DMS53 treated with DMSO at 0.1 percent for 48 hours (cell line): ENCODE data around the gene ZNF846.
"Not testable (repeated sequence)": the region's sequence is repeated elsewhere in the genome, so short reads cannot be mapped to it uniquely, and the experiment has no call there.

Experiments used
- DNase-seq: peaks from one replicate; lab custom pipeline; 2025; ENCODE audit not compliant: unreplicated experiment; lab: John Stamatoyannopoulos, UW

The ZNF846 gene

DNA sequence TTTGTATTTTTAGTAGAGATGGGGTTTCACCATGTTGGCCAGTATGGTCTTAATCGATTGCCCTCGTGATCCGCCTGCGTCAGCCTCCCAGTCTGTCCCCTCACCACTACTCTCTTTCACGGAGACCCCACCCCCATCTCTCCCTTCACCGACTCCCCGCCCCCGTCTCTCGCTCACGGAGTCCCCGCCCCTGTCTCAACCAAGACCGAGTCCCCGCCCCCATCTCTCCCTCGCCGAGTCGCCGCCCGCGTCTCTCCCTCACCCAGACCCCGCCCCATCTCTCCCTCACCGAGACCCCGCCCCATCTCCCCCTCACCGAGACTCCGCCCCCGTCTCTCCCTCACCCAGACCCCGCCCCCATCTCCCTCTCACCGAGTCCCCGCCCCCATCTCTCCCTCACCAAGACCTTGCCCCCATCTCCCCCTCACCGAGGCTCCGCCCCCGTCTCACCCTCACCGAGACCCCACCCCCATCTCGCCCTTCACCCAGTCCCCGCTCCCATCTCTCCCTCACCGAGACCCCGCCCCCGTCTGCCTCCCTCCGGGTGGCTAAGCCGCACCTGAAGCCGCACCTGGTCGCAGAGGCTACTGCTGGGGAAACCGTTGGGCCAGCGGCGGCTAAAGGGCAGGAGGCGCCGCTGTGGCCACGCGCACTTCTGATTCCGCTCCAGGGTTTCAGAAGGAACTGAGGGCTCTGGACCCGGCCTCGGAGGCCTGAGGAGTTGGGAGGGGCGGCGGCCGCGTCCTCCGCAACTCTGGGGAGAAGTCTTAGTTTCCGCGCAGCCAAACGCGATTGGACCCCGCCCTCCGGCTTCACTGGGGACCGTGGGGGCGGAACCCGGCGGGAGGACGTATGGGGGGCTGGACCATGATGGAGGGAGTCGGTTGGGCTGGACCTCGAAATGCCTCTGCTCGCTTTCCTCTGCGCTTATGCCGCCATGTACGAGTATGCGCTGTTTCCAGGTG lies 17.1 kb upstream of the ZNF846 start:
- peak; percentile 88 for DNase-seq

DNA sequence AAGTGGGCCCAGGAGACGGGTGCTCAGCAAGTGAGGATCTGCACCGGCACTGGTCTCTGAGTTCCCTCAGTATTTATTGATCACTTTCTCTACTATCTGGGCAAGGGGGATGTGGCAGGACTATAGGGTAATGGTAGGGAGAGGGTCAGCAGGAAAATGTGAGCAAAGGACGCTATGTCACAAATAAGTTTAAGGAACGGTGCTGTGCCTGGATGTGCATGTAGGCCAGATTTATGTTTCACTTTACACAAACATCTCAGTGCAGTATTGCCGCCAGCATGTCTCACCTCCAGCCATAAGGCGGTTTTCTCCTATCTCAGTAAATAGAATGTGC lies 15.6 kb upstream of the ZNF846 start:
- not testable (repeated sequence) for DNase-seq

DNA sequence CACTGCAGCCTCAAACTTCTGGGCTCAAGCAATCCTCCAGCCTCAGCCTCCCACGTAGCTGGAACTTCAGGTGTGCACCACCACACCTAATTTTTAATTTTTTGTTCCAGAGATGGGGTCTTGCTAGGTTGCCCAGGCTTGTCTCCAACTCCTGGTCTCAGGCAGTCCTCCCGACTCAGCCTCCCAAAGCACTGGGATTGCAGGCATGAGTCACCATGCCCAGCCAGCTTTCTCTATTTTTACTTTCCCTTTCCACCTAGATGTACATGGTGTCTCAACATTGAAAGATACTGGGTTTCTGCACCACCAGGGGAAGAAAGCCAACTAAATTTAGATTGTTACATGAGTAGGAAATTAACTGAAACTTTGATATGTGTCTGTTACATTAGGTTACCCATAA lies 13.8 kb upstream of the ZNF846 start:
- no peak for DNase-seq

DNA sequence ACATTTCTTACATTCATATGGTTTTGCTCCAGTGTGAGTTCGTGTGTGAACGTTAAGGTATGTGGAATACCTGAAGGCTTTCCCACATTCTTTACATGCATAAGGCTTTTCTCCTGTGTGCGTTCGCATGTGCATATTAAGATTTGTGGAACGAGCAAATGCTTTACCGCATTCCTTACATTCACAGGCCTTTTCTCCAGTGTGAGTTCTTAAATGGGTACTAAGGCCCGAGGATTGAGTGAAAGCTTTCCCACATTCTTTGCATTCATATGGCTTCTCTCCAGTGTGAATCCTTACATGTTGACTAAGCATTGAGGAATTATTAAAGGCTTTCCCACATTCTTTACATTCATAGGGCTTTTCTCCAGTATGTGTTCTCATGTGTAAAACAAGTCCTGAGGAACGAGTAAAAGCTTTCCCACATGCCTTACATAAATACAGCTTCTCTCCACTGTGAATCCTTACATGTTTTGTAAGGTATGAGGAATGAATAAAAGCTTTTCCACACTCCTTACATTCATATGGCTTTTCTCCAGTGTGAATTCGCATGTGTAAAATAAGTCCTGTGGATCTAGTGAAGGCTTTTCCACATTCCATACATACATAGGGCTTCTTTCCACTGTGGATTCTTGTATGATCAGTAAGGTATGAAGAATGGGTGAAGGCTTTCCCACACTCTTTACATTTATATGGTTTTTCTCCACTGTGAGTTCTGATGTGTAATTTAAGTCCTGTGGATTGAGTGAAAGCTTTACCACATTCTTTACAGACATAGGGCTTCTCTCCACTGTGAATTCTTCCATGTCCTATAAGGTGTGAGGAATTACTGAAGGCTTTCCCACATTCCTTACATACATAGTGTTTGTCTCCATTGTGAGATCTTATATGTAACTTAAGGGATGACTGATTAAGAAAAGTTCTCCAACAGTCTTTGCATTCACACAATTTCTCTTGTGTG lies 10.7 kb downstream of the ZNF846 start:
- DNase-seq: no peak

DNA sequence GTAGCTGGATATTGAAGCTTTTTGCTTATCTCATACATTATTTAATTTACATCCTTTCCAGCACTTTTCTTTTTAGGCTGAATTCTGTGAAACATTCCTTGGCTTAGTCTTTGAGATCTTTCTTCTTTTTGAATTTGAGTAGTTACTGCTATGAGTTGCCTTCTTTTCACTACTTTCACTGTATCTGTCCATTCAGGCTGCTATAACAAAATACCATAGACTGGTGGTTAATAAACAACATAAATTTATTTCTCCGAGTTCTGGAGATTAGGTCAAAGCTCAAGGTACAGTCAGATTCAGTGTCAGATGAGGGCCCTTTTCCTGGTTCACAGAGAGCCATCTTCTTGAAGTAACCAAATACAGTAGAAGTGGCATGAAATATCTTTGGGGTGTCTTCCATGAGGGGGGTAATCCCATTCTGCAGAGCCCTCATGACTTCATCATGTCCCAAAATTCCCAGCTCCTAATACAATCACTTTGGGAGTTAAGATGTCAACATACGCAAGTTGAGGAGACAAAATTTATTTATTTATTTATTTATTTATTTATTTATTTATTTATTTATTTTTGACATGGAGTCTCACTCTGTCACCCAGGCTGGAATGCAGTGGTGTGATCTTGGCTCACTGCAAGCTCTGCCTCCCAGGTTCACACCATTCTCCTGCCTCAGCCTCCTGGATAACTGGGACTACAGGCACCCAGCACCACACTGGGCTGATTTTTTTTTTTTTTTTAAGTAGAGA lies 15.7 kb downstream of the ZNF846 start:
- DNase-seq: no peak

DNA sequence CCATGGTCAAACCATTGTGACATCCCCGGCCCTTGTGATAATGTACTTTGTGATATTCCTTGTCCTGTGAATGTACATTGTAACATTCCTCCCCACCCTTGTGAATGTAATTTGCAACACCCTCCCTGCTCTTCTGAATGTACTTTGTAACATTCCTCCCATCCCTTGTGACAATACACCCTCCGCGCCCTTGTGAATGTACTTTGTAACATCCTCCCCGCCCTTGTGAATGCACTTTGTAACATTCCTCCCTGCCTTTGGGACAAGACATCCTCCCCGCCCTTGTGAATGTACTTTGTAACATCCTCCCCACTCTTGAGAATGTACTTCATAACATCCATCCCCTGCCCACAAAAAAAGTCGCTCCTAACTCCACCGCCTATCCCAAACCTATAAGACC lies 17.1 kb downstream of the ZNF846 start:
- no peak for DNase-seq

DNA sequence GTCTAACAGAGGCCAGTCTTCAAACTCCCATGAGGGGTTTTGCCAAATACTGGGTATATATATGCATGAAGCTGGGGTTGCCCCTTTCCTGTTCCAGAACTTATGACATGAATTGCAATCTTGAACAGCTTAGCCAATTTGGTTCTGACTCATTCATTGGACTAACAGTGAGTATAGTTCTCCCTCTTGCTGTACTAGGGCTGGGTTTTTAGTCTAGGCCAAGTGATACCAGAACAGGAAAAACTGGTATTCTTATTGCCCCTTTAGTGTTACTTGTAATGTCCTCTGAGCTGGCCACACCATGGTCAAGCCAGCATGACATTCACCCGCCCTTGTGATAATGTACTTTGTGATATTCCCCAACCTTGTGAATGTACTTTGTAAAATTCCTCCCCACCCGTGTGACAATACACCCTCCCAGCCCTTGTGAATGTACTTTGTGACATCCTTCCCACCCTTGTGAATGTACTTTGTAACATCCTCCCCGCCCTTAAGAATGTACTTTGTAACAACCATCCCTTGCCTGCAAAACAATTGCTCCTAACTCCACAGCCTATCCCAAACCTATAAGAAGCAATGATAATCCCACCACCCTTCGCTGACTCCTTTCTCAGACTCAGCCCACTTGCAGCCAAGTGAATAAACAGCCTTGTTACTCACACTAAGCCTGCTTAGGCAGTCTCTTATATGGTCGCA lies 26.9 kb downstream of the ZNF846 start:
- DNase-seq: no peak

DNA sequence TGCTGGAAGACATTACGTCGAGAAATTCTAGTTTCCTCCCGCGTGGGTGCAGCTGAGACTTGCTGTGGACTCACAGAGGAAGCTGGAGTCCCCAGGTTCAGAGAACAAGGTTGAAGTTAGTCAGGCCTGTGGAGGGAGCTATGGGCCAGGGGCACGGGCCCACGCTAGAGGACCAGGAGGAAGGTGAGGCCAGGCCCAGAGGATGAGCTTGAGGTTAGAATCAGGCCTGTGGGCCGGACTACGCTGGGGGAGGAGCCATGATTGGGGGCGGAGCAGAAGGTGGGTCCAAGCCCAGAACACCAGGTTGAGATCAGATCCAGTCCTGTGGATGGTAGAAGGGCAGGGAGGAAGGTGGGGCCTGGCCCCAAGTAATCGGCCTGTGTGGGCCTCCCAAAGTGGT lies 32.6 kb downstream of the ZNF846 start:
- DNase-seq: no peak

DNA sequence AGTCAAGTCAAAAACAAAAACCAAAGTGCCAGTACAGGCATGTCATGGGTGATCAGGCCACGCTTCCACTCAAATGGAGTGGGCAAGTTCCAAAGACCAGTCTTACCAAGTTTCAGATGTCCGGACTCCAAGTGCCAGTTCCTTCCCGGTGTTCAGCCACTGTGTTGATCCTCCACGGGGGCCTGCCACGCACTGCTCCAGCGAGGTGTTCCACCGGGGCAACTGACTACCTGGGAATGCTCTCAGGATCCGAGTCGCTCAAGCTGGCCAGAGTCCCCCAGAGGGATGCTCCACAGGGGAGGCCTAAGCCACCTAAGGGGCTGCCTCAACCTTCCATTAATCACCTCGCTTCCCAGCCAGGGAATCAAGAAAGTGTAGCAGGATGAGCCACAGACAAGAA lies 38.5 kb downstream of the ZNF846 start:
- not testable (repeated sequence) for DNase-seq

DNA sequence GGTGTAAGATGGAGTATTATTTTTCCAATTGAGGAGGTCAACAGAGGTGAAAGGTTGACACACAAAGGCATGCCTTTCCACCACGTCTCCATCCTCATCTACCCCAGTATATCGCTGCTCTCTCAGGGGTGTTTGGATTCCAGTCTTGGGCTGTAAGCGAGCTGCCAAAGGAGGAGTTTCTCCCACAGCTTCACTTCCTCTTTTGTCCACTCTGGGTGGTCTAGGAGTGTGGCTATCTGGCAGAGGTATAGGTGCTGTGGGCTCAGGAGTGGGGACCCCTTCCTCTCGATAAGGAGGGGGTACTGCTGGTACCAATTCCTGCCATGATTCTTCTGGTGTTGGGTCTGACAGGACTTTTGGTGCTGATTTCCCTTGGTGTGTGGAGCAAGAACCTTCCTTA lies 39.4 kb downstream of the ZNF846 start:
- no peak for DNase-seq

DNA sequence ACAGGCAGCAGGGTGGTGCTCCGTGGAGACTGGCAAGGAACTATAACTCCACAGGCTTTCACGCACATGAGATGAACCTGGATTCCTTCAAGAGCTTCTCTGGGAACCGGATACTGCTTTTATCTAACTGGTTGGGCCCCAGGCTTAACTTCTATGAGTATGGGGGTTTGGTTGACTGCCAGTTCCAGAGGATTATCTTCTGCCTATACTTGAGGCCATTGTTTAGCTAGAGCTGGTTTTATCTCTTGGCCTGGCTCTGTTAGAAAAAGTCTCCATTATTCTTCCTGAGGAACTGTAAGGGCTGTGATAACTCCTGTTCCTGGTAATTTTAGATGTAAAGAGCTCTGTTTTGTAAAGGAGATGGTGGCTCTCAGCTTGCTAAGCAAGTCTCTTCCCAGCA lies 40.9 kb downstream of the ZNF846 start:
- DNase-seq: no peak

DNA sequence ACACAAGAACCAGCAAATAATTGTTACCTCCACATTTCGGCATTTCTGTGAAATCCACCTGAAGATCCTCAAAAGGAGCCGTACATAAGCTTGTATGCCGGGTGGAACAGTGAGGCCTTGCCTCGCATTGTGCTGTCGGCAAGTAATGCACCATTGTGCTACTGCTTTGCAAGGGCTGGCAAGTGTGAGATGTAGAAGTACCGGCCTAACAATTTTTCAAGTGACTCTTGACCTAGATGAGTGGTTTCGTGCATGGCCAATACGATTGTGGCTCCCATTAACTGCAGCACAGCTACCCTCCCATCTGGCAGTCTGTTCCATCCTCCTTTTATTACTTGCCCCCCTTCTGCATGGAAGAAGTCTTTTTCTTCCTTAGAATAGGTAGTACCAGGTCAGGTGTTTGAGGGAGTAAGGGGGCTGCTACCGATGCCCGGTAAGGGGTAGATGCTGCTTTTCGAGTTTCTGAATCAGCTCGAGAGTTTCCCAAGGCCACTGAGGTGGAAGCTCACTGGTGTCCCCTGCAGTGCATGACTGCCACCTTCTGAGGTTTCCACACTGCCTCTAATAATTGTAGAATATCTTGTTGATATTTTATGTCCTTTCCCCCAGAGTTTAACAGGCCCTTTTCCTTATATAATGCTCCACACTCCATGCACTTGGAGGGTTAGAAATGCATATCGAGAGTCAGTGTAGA lies 42.9 kb downstream of the ZNF846 start:
- not testable (repeated sequence) for DNase-seq

DNA sequence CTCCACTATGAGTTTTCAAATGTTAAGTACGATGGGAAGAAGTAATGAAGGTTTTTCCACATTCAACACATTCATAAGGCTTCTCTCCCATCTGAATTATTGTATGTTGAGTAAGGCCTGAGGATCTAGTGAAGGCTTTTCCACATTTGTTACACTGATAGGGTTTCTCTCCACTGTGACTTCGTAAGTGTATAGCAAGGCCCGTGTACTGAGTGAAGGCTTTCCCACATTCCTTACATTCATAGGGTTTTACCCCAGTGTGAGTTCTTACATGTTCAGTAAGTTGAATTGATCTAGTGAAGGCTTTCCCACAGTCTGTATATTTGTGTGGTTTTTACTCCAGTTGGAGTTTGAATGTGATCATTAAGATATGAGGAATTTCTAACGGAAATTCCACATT lies 44.4 kb downstream of the ZNF846 start:
- no peak for DNase-seq

DNA sequence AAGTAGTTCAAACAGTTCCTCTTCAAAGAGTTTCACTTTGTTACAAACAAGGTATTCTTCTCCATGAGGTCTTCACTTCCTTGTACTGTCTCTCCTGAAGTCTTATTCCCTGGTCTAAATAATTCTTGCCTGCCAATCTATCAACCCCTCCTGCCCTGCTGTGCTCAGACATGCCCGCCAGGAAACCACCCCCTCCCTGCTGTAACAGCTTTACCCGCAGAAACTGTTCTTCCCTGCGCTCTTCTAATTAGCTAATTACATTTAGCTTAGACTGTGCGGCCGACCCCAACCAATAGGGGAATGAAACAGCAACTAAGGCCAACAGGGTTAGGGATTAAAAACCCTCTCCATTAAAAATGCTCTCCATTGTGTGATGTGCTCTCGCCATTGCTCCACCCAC lies 46.7 kb downstream of the ZNF846 start:
- DNase-seq: no peak

DNA sequence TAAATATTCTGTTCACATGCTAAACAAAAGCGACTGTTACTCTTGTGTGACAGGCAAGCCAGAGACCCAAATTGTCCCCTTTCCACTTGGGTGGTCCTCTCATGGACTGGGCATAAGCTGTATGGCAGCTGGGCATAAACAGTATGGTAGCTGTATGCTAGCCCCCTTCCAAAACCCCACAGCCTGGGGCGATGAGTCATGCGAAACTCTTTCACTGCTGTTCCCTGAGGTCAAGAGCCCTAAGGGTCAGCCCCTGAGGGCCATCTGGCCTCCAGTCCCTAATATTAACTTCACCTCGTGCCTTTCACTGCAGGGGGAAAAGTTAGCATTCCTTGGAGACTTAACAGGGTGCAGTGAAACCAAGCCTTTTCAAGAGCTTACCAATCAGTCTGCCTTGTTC lies 48.0 kb downstream of the ZNF846 start:
- DNase-seq: no peak

DNA sequence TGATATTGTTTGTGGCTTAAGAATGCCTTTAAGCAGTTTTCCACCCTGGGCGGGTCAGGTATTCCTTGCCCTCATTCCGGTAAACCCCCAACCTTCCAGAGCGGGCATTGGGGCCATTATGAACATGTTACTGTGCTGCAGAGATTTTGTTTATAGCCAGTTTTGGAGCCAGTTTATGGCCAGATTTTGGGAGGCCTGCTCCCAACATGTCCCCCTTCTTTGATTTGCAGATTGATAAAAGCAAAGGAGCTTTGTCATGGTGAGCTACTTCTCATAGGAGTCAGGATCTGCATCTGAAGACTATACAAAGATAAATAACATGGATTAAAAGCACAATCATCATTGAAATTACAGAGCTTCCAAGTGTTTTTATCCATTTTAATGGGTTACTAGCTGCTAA lies 56.7 kb downstream of the ZNF846 start:
- no peak for DNase-seq

DNA sequence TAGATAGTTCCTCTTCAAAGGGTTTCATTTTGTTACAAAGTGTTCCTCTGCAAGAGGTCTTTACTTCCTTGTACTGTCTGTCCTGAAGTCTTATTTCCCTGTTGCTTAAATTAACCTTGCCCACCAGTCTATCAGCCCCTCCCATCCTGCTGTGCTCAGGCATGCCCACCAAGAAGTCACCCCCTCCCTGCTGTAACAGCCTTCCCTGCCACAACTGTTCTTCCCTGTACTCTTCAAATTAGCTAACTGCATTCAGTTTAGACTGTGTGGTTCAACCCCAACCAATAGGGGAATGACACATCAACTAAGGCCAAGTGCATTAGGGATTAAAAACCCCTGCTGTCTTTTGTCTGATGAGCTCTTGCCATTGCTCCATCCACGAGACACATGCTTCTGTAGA lies 59.2 kb downstream of the ZNF846 start:
- DNase-seq: no peak

DNA sequence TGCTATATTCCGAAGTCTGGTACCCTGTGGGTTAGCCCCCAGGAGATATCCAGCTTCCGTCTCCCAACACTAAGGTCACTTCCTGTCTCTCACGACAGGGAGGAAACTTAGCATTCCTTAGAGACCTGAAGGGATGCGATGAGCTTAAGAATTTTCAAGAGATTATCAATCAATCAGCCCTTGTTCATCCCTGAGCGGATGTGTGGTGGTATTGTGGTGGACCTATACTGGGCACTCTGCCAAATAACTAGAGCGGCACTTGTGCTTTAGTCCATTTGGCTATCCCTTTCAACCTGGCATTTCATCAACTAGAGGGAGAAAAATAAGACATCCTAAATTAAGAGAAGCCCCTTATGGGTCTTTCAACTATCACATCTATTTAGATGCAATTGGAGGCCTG lies 62.7 kb downstream of the ZNF846 start:
- no peak for DNase-seq

DNA sequence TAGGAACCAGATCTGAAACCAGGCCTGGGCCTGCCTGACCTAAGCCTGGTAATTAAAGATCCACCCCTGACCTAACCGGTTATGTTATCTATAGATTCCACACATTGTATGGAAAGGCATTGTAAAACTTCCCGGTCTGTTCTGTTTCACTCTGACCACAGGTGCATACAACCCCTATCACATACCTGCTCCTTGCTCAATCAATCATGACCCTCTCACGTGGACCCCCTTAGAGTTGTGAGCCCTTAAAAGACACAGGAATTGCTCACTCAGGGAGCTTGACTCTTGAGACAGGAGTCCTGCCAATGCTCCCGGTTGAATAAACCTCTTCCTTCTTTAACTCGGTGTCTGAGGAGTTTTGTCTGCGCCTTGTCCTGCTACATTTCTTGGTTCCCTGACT lies 66.4 kb downstream of the ZNF846 start:
- DNase-seq: no peak
